Astrocyte (in vitro differentiated cells and primary cell): ENCODE data around the gene IGSF10. TPM values are rescaled to one million over a fixed set of nuclear protein-coding genes. Genes with fewer than 3 reads are reported as not detected.

Source experiments
- DNase-seq: peaks from one replicate; pipeline ENCODE4 v3.0.0-alpha.2; 2010; ENCODE audit warnings: low read depth
- FAIRE-seq: peaks from 2 replicates; lab custom pipeline; 2011; peaks lifted over from hg19 to GRCh38; lab: Jason Lieb, UNC
- H2AFZ ChIP-seq: 2 replicates; pipeline ENCODE4 v1.6.0; 2012; ENCODE audit warnings: low read depth, low read length, inconsistent platforms
- H3K27ac ChIP-seq: 2 replicates; pipeline ENCODE4 v1.5.1; 2011; ENCODE audit warnings: low read depth, low read length, inconsistent platforms
- H3K27me3 ChIP-seq: 2 replicates; pipeline ENCODE4 v1.6.0; 2011; ENCODE audit warnings: low read length, inconsistent platforms; ENCODE audit not compliant: insufficient read depth
- H3K36me3 ChIP-seq: 2 replicates; pipeline ENCODE4 v1.5.1; 2011; ENCODE audit warnings: low read length, inconsistent platforms; ENCODE audit not compliant: insufficient read depth
- H3K4me1 ChIP-seq: 2 replicates; pipeline ENCODE4 v1.5.1; 2011; ENCODE audit warnings: low read length, inconsistent platforms; ENCODE audit not compliant: insufficient read depth
- H3K4me2 ChIP-seq: 2 replicates; pipeline ENCODE4 v1.6.0; 2012; ENCODE audit warnings: low read length, inconsistent platforms
- H3K4me3 ChIP-seq: 2 replicates; pipeline ENCODE4 v1.5.1; 2011; ENCODE audit warnings: low read depth, mild to moderate bottlenecking, low read length, inconsistent platforms; ENCODE audit not compliant: insufficient read depth
- H3K79me2 ChIP-seq: 2 replicates; pipeline ENCODE4 v1.6.0; 2012; ENCODE audit warnings: mild to moderate bottlenecking, low read length, inconsistent platforms; ENCODE audit not compliant: insufficient read depth
- H3K9ac ChIP-seq: 2 replicates; pipeline ENCODE4 v1.6.0; 2012; ENCODE audit warnings: mild to moderate bottlenecking, low read length, inconsistent platforms
- H3K9me3 ChIP-seq: 2 replicates; pipeline ENCODE4 v1.5.1; 2012; ENCODE audit warnings: low read depth, mild to moderate bottlenecking, low read length, inconsistent platforms; ENCODE audit not compliant: insufficient read depth
- H4K20me1 ChIP-seq: 2 replicates; pipeline ENCODE4 v1.6.0; 2012; ENCODE audit warnings: low read length, inconsistent platforms; ENCODE audit not compliant: insufficient read depth
- H3K27ac Mint-ChIP-seq: one replicate; pipeline ENCODE4 v1.8.0; 2021; ENCODE audit warnings: mild to moderate bottlenecking, mixed read lengths; ENCODE audit not compliant: unreplicated experiment
- H3K27me3 Mint-ChIP-seq: one replicate; pipeline ENCODE4 v1.8.0; 2021; ENCODE audit warnings: low read depth, mixed read lengths; ENCODE audit not compliant: unreplicated experiment
- H3K36me3 Mint-ChIP-seq: one replicate; pipeline ENCODE4 v1.8.0; 2021; ENCODE audit warnings: low read depth, mixed read lengths; ENCODE audit not compliant: unreplicated experiment
- H3K4me1 Mint-ChIP-seq: one replicate; pipeline ENCODE4 v1.8.0; 2021; ENCODE audit warnings: low read depth, mixed read lengths; ENCODE audit not compliant: unreplicated experiment
- H3K4me3 Mint-ChIP-seq: one replicate; pipeline ENCODE4 v1.8.0; 2021; ENCODE audit warnings: mild to moderate bottlenecking, moderate library complexity, mixed read lengths; ENCODE audit not compliant: unreplicated experiment
- H3K9me3 Mint-ChIP-seq: one replicate; pipeline ENCODE4 v1.8.0; 2021; ENCODE audit warnings: mild to moderate bottlenecking, mixed read lengths; ENCODE audit not compliant: unreplicated experiment
- EZH2 ChIP-seq: IDR thresholded peaks from 2 replicates; pipeline ENCODE4 v1.6.1; 2012; ENCODE audit warnings: mild to moderate bottlenecking, low read length, inconsistent platforms; ENCODE audit not compliant: insufficient read depth
- total RNA-seq: library from RNA; stranded (reverse); gene quantifications from 2 replicates; pipeline ENCODE4 v1.2.1, GENCODE V29; 2021
- TF ChIP-seq, protein P1 (sequence below): IDR thresholded peaks from 2 replicates; pipeline ENCODE4 v1.5.1; 2011; ENCODE audit warnings: low read depth, mild to moderate bottlenecking, inconsistent platforms, low read length, moderate library complexity; ENCODE audit not compliant: insufficient read depth

The IGSF10 gene
- total RNA-seq, 1 donor from 2014 or later = 0.84 TPM

DNA sequence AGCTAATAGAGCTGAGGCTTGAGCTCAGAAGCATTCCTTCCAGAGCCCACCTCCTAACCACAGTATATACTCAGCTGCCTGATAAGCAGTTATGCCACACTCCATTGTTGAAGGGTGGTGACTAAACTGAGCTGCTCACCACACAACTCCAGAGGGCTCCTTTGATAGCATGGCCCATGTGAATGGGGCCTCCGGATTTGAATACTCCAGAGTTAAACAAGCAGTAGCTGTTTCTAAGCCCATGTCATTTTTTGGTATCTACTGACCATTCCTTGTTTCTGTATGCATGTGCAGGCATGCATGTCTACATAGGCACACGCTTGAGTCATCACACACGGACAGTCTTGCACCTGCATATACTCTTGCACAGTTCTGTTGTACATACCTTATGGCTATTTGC is 28.9 kb downstream of the IGSF10 start:
- H3K4me3 Mint-ChIP-seq = no peak overlapping the region
- H3K4me1 Mint-ChIP-seq = peaks cover 26% of the 10 kb centered on the region
- no peak overlapping the region for H3K27ac Mint-ChIP-seq
- Histone ChIP-seq H3K9ac (no peak overlapping the region), H3K27ac (peak overlapping the region; percentile 68), H2AFZ (no peak overlapping the region), H3K27me3 (no peaks in the 10 kb centered on the region), H3K36me3 (no peaks in the 10 kb centered on the region), H3K4me1 (peaks cover 33% of the 10 kb centered on the region), H3K79me2 (no peaks in the 10 kb centered on the region), H4K20me1 (no peaks in the 10 kb centered on the region), H3K4me2 (peak overlapping the region; percentile 22), H3K9me3 (no peaks in the 10 kb centered on the region), H3K4me3 (no peak overlapping the region)
- DNase-seq = peak; percentile 97
- no peak for TF ChIP-seq EZH2
- TF ChIP-seq, protein P1, sequence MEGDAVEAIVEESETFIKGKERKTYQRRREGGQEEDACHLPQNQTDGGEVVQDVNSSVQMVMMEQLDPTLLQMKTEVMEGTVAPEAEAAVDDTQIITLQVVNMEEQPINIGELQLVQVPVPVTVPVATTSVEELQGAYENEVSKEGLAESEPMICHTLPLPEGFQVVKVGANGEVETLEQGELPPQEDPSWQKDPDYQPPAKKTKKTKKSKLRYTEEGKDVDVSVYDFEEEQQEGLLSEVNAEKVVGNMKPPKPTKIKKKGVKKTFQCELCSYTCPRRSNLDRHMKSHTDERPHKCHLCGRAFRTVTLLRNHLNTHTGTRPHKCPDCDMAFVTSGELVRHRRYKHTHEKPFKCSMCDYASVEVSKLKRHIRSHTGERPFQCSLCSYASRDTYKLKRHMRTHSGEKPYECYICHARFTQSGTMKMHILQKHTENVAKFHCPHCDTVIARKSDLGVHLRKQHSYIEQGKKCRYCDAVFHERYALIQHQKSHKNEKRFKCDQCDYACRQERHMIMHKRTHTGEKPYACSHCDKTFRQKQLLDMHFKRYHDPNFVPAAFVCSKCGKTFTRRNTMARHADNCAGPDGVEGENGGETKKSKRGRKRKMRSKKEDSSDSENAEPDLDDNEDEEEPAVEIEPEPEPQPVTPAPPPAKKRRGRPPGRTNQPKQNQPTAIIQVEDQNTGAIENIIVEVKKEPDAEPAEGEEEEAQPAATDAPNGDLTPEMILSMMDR = no peak
- peak; percentile 79 for FAIRE-seq
- H3K27me3 Mint-ChIP-seq = no peaks in the 10 kb centered on the region
- H3K9me3 Mint-ChIP-seq = no peaks in the 10 kb centered on the region
- peaks cover 2% of the 10 kb centered on the region for H3K36me3 Mint-ChIP-seq

DNA sequence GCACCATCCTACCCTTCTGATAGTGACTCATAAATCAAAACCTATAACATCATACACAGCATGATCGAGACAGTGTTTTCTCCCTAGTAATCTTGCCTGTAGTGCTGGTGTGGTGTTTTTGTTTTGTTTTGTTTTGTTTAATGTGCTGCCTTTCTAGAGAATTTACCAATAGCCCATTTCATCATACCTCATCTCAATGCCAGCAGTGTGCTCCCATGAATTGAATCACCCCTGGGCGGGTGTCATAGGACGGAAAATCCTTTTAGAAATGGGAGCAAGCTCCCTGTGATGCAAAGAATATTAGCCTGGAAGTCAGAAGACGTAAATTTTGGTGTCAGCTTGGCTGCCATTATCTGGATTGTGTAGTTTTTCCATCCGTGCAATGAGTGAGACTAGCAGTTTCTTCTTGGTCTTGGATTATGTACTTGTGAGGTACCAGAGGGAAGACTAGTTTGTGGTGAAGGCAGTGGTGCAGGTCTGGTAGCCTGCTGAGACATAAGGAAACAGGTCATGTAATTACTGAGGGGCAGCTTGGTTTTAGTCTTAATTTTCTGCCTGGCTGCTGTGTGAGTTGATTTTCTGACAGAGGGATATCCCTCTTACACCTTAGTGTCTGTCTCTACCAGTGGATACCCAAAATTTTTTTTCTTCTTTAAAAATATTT is 29.9 kb downstream of the IGSF10 start:
- Histone ChIP-seq H3K79me2 (no peaks in the 10 kb centered on the region), H3K9ac (no peak overlapping the region), H3K4me3 (no peak overlapping the region), H3K4me1 (peaks cover 33% of the 10 kb centered on the region), H3K27me3 (no peaks in the 10 kb centered on the region), H3K36me3 (no peaks in the 10 kb centered on the region), H4K20me1 (no peaks in the 10 kb centered on the region), H3K9me3 (no peaks in the 10 kb centered on the region), H3K4me2 (no peak overlapping the region), H2AFZ (no peak overlapping the region), H3K27ac (peak overlapping the region; percentile 68)
- Mint-ChIP-seq H3K9me3 (no peaks in the 10 kb centered on the region), H3K4me1 (peaks cover 26% of the 10 kb centered on the region), H3K27me3 (no peaks in the 10 kb centered on the region), H3K4me3 (no peak overlapping the region), H3K36me3 (peaks cover 2% of the 10 kb centered on the region), H3K27ac (no peak overlapping the region)
- DNase-seq = no peak
- FAIRE-seq = no peak
- no peak for TF ChIP-seq EZH2
- TF ChIP-seq, protein P1 = no peak

DNA sequence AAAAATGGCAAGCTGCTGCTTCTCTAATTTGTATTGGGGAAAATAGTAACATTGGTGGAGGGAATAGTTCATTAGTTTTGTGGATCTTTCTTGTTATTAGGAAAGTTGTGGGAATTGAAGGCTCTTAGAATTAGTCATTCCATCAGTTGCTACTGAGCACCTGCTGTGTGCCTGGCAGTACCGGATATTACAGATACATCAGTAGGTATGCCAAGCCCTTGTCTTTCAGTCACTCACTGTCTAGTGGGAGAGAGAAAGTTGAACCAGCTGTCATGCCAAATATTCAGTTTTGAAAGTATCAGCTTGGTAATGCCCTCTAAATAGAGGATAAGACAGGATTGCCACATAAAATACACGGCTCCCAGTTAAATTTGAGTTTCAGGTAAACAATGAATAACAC is 32.5 kb downstream of the IGSF10 start:
- Mint-ChIP-seq H3K36me3 (peaks cover 2% of the 10 kb centered on the region), H3K27me3 (no peaks in the 10 kb centered on the region), H3K4me1 (peaks cover 27% of the 10 kb centered on the region), H3K4me3 (no peak overlapping the region), H3K27ac (no peak overlapping the region), H3K9me3 (no peaks in the 10 kb centered on the region)
- H3K9ac ChIP-seq = no peak overlapping the region
- H3K36me3 ChIP-seq = no peaks in the 10 kb centered on the region
- TF ChIP-seq EZH2 = no peak
- TF ChIP-seq, protein P1 = no peak
- H3K4me2 ChIP-seq = no peak overlapping the region
- H4K20me1 ChIP-seq = no peaks in the 10 kb centered on the region
- no peaks in the 10 kb centered on the region for H3K9me3 ChIP-seq
- no peak overlapping the region for H3K4me3 ChIP-seq
- H2AFZ ChIP-seq = no peak overlapping the region
- H3K4me1 ChIP-seq = peaks cover 24% of the 10 kb centered on the region
- DNase-seq (no peak), FAIRE-seq (no peak)
- H3K27me3 ChIP-seq = no peaks in the 10 kb centered on the region
- H3K27ac ChIP-seq = no peak overlapping the region
- no peaks in the 10 kb centered on the region for H3K79me2 ChIP-seq
